Kidney (tissue), 14 donors: ENCODE results near the gene RAD17. TPM values are rescaled to one million over a fixed set of nuclear protein-coding genes. Genes with fewer than 3 reads are reported as not detected.
"Not testable (repeated sequence)": the region's sequence is repeated elsewhere in the genome, so short reads cannot be mapped to it uniquely, and the experiment has no call there.

ENCODE experiments used
- DNase-seq, 5 donors: peaks; one replicate each; pipeline ENCODE4 v3.0.0-alpha.2; 2013 to 2020
- FAIRE-seq: peaks from 2 replicates; lab custom pipeline; 2012; peaks lifted over from hg19 to GRCh38; lab: Jason Lieb, UNC
- H3K27ac ChIP-seq, 2 donors: one replicate each; pipeline ENCODE4 v1.7.0; 2013; ENCODE audit warnings: low read depth in 2 of 2, low read length in 2 of 2, inconsistent platforms in 1 of 2
- H3K27me3 ChIP-seq: one replicate; pipeline ENCODE4 v1.7.1; 2013; ENCODE audit warnings: low read length, inconsistent platforms; ENCODE audit not compliant: control insufficient read depth, insufficient read depth
- H3K36me3 ChIP-seq, 3 donors: one replicate each; pipeline versions ENCODE4 v1.7.0 to v1.7.1; 2013; ENCODE audit warnings: low read length in 3 of 3, control low read depth in 1 of 3, inconsistent platforms in 1 of 3; ENCODE audit not compliant: insufficient read depth in 3 of 3, control insufficient read depth in 2 of 3
- H3K4me1 ChIP-seq, 3 donors: one replicate each; pipeline versions ENCODE4 v1.7.0 to v1.7.1; 2013; ENCODE audit warnings: low read length in 3 of 3, inconsistent platforms in 1 of 3, low read depth in 1 of 3; ENCODE audit not compliant: control insufficient read depth in 2 of 3, insufficient read depth in 2 of 3
- H3K4me3 ChIP-seq, 3 donors: one replicate each; pipeline versions ENCODE4 v1.7.0 to v1.8.1; 2013; ENCODE audit warnings: low read length in 3 of 3, control low read depth in 1 of 3, inconsistent platforms in 1 of 3
- H3K9ac ChIP-seq, 3 donors: one replicate each; pipeline versions ENCODE4 v1.7.0 to v1.7.1; 2013; ENCODE audit warnings: low read length in 3 of 3, control low read depth in 1 of 3, inconsistent platforms in 1 of 3
- H3K9me3 ChIP-seq, 3 donors: one replicate each; pipeline versions ENCODE4 v1.7.0 to v1.7.1; 2013; ENCODE audit warnings: low read length in 3 of 3, control low read depth in 1 of 3, inconsistent platforms in 1 of 3; ENCODE audit not compliant: control insufficient read depth in 2 of 3, insufficient read depth in 1 of 3
- CTCF ChIP-seq: IDR thresholded peaks from 3 replicates; pipeline ENCODE4 v1.5.1; 2012; ENCODE audit warnings: mild to moderate bottlenecking, moderate library complexity, borderline replicate concordance; ENCODE audit not compliant: insufficient read depth; ENCODE audit errors: extremely low read depth
- intact Hi-C: fragments of 100-400 bp; cut with DNase I; formaldehyde crosslinking; loops from one replicate; pipeline ENCODE4 v1.11.1; 2022
- polyA plus RNA-seq: library from polyadenylated mRNA; stranded (reverse); fragments of 350-450 nt; fragmentation: Illumina TruSeq; extraction: RNeasy Lipid Tissue Mini Kit (QIAGEN cat#74804); gene quantifications from one replicate; pipeline ENCODE4 v1.2.3, GENCODE V29; 2014; ENCODE audit warnings: low read depth, low replicate concordance; ENCODE audit not compliant: insufficient read depth
- total RNA-seq: library from RNA; stranded (reverse); fragmentation: NEBNext Ultra II Directional; extraction: Animal tissue kit (Norgen Biotek cat#: 25700); gene quantifications from one replicate; pipeline ENCODE4 v1.2.1, GENCODE V29; 2021
- donor health status: control.
- donor health status: control.
- donor health status: control.
- donor health status: control.
- donor health status: control.
- donor health status: DM: yes; HTN: yes; CAD: no.
- donor health status: Normal renal cell carcinoma (clear cell type).

The RAD17 gene
- total and polyA plus RNA-seq, 2 donors from 2014 or later: 19.7 to 26.6 TPM

- H3K9ac ChIP-seq: no peak overlapping the region
- TF ChIP-seq CTCF: no peak
- no peaks in the 10 kb centered on the region for H3K9me3 ChIP-seq
- peaks cover 0 to 2% (median 0%) of the 10 kb centered on the region in 3 donors for H3K4me1 ChIP-seq
- intact Hi-C loops: no loop called here
- H3K27ac ChIP-seq: no peak overlapping the region
- no peak for DNase-seq
- no peak for FAIRE-seq
- H3K27me3 ChIP-seq: no peaks in the 10 kb centered on the region
- no peaks in the 10 kb centered on the region for H3K36me3 ChIP-seq
- no peak overlapping the region for H3K4me3 ChIP-seq
These were observed 82.5 kb downstream of the RAD17 start for GRCh38 chr5:69451941-69452647.

GRCh38 chr5:69453487-69453886, 83.9 kb downstream of the RAD17 start:
- H3K9me3 ChIP-seq, intact Hi-C loops, H3K9ac ChIP-seq: not testable (repeated sequence)

GRCh38 chr5:69454460-69455249, 85.0 kb downstream of the RAD17 start:
- Histone ChIP-seq H3K27me3 (no peaks in the 10 kb centered on the region), H3K4me3 (no peak overlapping the region), H3K4me1 (peaks cover 0 to 2% (median 0%) of the 10 kb centered on the region in 3 donors), H3K9me3 (no peaks in the 10 kb centered on the region), H3K9ac (no peak overlapping the region), H3K27ac (no peak overlapping the region), H3K36me3 (no peaks in the 10 kb centered on the region)
- TF ChIP-seq CTCF: no peak
- intact Hi-C loops: no loop called here
- DNase-seq (peak in 1 of 5 donors; percentile 7), FAIRE-seq (no peak)

More at GRCh38 chr5:69453487-69453886, 83.9 kb downstream of the RAD17 start:
- not testable (repeated sequence) for DNase-seq, H3K27ac ChIP-seq, H3K36me3 ChIP-seq, H3K4me1 ChIP-seq, H3K27me3 ChIP-seq, FAIRE-seq, H3K4me3 ChIP-seq

GRCh38 chr5:69455428-69455988, 85.9 kb downstream of the RAD17 start:
- intact Hi-C loops, H3K4me1 ChIP-seq, H3K9me3 ChIP-seq, H3K27me3 ChIP-seq, DNase-seq, H3K9ac ChIP-seq, H3K27ac ChIP-seq, H3K36me3 ChIP-seq, FAIRE-seq, H3K4me3 ChIP-seq: not testable (repeated sequence)
